Gastroesophageal sphincter (tissue), 3 donors: ENCODE results near the gene ISG20.

Source experiments
- CTCF ChIP-seq, 4 experiments: fragments of 200-600 bp in 2 of 4; fragments of 450-650 bp in 2 of 4; sonication (generic) in 1 of 4; IDR thresholded peaks; one replicate each; pipeline ENCODE4 v1.5.1; 2017 to 2019; ENCODE audit warnings: antibody characterized with exemption in 4 of 4, mild to moderate bottlenecking in 2 of 4, moderate library complexity in 2 of 4
- EP300 ChIP-seq: sonication (generic); formaldehyde crosslinking; IDR thresholded peaks from one replicate; pipeline ENCODE4 v1.6.1; 2017; ENCODE audit warnings: antibody characterized with exemption, mild to moderate bottlenecking
- POLR2A ChIP-seq, 2 donors: fragments of 450-650 bp; IDR thresholded peaks; one replicate each; pipeline ENCODE4 v1.6.1; 2017; ENCODE audit warnings: antibody characterized with exemption in 2 of 2, mild to moderate bottlenecking in 2 of 2, moderate library complexity in 1 of 2
- POLR2AphosphoS5 ChIP-seq: sonication (generic); formaldehyde crosslinking; IDR thresholded peaks from one replicate; pipeline ENCODE4 v1.6.1; 2017; ENCODE audit warnings: antibody characterized with exemption

- TF ChIP-seq CTCF (IDR thresholded peaks at IDR 0.05), result no peak
- no peak for TF ChIP-seq POLR2A (IDR thresholded peaks at IDR 0.05)
- TF ChIP-seq POLR2AphosphoS5, result no peak
- no peak for TF ChIP-seq EP300
Observed at GRCh38 chr15:88697276-88697675, 58.5 kb downstream of the ISG20 start.
